Activated T-cell treated with anti-CD3 and anti-CD28 coated beads, Interleukin-2, amount 50 U/mL, for 24 hours (primary cell): ENCODE measurements around the gene LRRFIP1.
"Not testable (repeated sequence)": the region's sequence is repeated elsewhere in the genome, so short reads cannot be mapped to it uniquely, and the experiment has no call there.

ENCODE experiments used
- DNase-seq: peaks from one replicate; pipeline ENCODE4 v3.0.0-alpha.2; 2020
- H3K27ac Mint-ChIP-seq: 2 replicates; pipeline ENCODE4 v1.8.0; 2020; ENCODE audit warnings: mild to moderate bottlenecking, mixed read lengths
- H3K27me3 Mint-ChIP-seq: 2 replicates; pipeline ENCODE4 v1.8.0; 2020; ENCODE audit warnings: mixed read lengths
- H3K36me3 Mint-ChIP-seq: 2 replicates; pipeline ENCODE4 v1.8.0; 2020; ENCODE audit warnings: low read depth, mixed read lengths
- H3K4me1 Mint-ChIP-seq: 2 replicates; pipeline ENCODE4 v1.8.0; 2020; ENCODE audit warnings: low read depth, mixed read lengths
- H3K4me3 Mint-ChIP-seq: 2 replicates; pipeline ENCODE4 v1.8.0; 2020; ENCODE audit warnings: mild to moderate bottlenecking, moderate library complexity, mixed read lengths
- H3K9me3 Mint-ChIP-seq: 2 replicates; pipeline ENCODE4 v1.8.0; 2020; ENCODE audit warnings: mixed read lengths

The LRRFIP1 gene

DNA sequence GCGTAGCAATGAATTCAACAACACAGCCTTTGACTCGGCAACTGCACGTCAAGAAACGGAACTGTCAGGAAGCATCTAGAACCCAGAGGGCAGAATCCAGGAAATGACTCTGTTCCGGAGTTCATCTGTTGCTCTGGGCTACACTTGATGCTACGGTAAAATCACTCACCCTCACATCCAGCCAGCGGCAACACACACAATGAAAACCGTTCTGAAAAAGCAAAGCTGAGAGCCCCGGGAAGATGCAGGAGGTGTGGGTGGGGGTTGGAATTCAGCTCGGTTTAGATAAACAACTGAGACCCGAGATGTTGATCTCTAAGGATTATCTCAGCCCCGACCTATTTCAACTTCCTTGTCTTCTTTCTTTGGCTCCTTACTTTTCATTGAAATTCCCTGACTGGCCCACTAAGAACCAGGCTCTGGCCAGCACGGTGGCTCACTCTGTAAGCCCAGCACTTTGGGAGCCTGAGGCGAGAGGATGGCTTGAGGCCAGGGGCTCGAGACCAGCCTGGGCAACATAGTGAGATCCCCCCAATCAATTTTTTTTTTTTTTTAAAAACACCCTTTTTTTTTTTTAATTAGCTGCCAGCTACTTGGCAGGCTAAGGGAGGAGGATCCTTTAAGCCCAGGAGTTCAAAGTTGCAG is 23.5 kb upstream of the LRRFIP1 start:
- peak; percentile 57 for DNase-seq
- H3K36me3 Mint-ChIP-seq: no peaks in the 10 kb centered on the region
- H3K4me1 Mint-ChIP-seq: peaks cover 21% of the 10 kb centered on the region
- no peaks in the 10 kb centered on the region for H3K9me3 Mint-ChIP-seq
- no peaks in the 10 kb centered on the region for H3K27me3 Mint-ChIP-seq
- H3K27ac Mint-ChIP-seq: peak overlapping the region; percentile 76
- no peak overlapping the region for H3K4me3 Mint-ChIP-seq

DNA sequence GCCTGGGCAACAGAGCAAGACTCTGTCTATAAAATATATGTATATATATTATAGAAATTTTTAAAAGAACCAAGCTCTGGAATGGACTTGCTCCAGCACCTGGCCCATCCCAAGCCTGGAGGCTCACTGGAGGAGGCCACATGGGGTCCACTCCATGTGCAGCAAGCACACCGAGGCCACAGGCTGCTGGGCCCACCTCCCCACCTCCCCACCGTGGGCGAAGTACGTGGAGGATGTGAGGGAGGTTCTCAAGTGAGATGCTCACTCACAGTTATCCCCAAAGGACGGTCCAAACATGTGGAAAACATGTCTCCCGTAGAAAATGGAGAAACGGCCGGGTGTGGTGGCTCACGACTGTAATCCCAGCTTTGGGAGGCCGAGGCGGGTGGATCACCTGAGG is 23.0 kb upstream of the LRRFIP1 start:
- Mint-ChIP-seq H3K9me3 (no peaks in the 10 kb centered on the region), H3K36me3 (no peaks in the 10 kb centered on the region), H3K27ac (no peak overlapping the region), H3K27me3 (no peaks in the 10 kb centered on the region), H3K4me1 (peaks cover 21% of the 10 kb centered on the region), H3K4me3 (no peak overlapping the region)
- no peak for DNase-seq

DNA sequence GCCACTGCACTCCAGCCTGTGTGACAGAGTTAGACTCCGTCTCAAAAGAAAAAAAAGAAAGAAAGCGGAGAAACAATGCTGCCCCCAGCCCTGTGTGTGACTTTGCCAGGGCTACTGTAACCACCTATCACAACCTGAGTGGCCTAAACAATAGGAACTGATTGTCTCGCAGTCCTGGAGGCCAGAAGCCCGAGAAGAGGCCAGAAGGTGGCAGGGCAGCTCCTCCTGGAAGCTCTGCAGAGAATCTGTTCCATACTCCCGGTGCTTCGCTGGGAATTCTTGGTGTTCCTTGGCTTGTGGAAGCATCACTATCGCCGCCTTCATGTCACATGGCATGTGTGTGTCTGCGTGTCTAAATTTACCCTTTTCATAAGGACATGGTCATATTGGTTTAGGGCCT is 22.4 kb upstream of the LRRFIP1 start:
- no peak overlapping the region for H3K4me3 Mint-ChIP-seq

DNA sequence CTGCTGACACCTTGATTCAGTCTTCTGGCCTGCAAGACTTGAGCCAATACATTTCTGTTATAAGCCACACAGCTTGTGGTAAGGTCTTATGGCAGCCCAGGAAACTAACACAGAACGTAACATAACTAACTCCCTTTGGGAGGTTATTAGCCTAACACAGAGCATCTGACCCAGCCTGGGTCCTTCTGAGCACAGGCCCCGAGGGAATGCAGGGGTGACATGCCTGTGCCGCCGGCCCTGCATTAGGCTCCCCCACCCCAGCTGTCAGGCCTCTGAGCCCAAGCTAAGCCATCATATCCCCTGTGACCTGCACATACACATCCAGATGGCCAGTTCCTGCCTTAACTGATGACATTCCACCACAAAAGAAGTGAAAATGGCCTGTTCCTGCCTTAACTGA is 20.9 kb upstream of the LRRFIP1 start:
- H3K4me3 Mint-ChIP-seq, H3K27ac Mint-ChIP-seq, DNase-seq, H3K36me3 Mint-ChIP-seq, H3K27me3 Mint-ChIP-seq, H3K9me3 Mint-ChIP-seq: not testable (repeated sequence)
- peaks cover 21% of the 10 kb centered on the region for H3K4me1 Mint-ChIP-seq

More for the DNA sequence above, 22.4 kb upstream of the LRRFIP1 start:
- Mint-ChIP-seq H3K27me3 (no peaks in the 10 kb centered on the region), H3K4me1 (peaks cover 21% of the 10 kb centered on the region), H3K36me3 (no peaks in the 10 kb centered on the region), H3K27ac (no peak overlapping the region), H3K9me3 (no peaks in the 10 kb centered on the region)
- no peak for DNase-seq

DNA sequence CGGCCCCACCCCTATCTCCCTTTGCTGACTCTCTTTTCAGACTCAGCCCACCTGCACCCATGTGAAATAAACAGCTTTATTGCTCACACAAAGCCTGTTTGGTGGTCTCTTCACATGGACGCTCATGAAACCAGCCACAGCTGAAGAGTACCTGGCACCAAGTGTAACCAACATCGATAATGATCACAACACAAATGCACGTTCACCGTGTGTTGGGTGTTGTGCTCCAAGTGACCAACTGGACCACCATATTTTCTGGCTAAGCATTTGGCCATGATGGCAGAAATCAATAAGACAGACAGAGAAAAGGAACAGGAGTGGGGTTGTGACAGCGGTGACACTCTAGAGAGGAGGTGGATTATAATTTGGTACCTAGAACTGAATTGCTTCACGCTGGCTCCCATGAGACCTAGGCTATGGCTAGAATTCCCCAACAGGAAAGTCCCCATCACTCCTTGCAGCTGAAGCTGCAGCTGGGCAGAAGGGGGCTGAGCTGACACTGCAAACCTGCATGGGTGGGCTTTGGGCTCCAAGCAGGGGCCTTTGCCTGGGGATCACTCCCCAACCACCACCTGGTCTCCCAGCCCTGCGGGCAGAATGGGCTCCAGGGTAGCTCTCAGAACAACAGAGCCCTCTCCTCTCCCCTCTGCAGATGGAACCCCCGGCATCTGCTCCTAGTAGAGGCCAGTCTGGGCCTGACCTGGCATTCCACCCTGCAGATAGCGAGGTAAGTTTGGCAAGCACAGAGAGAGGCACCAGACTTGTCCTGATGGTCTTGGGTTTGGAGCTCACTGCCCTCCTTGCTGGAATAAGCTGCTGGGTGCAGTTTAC is 14.6 kb upstream of the LRRFIP1 start:
- H3K27ac Mint-ChIP-seq: no peak overlapping the region
- H3K9me3 Mint-ChIP-seq: no peaks in the 10 kb centered on the region
- peaks cover 22% of the 10 kb centered on the region for H3K4me1 Mint-ChIP-seq
- H3K36me3 Mint-ChIP-seq: no peaks in the 10 kb centered on the region
- H3K4me3 Mint-ChIP-seq: no peak overlapping the region
- H3K27me3 Mint-ChIP-seq: no peaks in the 10 kb centered on the region
- DNase-seq: no peak

DNA sequence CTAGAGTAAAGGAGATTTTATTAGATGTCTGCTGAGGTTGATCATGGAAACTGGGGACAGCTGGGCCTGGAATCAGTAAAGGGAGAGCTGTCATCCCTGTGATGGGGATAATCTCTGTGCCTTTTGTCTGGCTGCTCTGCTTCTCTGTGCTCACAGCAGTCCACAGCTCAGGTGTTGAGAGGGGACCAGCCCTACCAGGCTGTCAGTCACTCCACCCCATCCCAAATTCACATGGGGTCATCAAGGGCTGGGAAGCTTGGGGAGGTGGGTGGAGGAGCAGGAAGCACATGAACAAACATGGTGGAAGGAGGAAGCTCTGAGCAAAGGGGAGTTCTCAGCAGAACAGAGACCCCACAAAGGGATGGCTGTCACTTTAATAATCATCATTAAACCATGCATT is 13.7 kb upstream of the LRRFIP1 start:
- Mint-ChIP-seq H3K4me3 (no peak overlapping the region), H3K4me1 (peaks cover 31% of the 10 kb centered on the region), H3K27me3 (no peaks in the 10 kb centered on the region), H3K9me3 (no peaks in the 10 kb centered on the region), H3K36me3 (no peaks in the 10 kb centered on the region), H3K27ac (no peak overlapping the region)
- no peak for DNase-seq

DNA sequence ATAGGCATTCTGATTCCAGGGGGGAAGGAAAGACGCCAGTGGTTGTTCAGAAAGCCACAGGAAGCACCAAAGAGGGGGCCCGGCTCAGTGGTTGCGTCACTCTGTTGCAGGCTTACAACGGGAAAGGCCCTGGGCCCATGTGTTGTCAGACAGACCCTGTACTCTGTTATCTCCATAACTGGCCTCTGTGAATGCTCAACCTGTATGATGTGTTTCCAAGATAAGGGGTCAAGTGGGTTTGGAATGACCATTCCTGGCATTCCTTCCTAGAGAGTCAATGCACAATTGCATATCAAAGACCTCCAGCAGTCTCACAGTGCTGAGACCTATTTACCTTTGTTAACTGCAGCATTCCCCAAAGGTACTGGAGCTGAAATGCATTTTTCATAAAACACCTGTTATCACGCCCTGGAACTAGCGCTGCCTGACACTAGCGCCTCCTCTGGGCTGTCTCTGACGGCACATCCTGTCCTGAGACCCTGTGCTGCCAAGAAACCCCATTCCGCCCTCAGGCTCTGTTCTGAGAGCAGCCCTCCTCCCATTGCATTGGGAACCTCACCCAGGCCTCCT is 13.2 kb upstream of the LRRFIP1 start:
- Mint-ChIP-seq H3K9me3 (no peaks in the 10 kb centered on the region), H3K27ac (no peak overlapping the region), H3K36me3 (no peaks in the 10 kb centered on the region), H3K27me3 (no peaks in the 10 kb centered on the region), H3K4me1 (peaks cover 31% of the 10 kb centered on the region), H3K4me3 (no peak overlapping the region)
- no peak for DNase-seq

DNA sequence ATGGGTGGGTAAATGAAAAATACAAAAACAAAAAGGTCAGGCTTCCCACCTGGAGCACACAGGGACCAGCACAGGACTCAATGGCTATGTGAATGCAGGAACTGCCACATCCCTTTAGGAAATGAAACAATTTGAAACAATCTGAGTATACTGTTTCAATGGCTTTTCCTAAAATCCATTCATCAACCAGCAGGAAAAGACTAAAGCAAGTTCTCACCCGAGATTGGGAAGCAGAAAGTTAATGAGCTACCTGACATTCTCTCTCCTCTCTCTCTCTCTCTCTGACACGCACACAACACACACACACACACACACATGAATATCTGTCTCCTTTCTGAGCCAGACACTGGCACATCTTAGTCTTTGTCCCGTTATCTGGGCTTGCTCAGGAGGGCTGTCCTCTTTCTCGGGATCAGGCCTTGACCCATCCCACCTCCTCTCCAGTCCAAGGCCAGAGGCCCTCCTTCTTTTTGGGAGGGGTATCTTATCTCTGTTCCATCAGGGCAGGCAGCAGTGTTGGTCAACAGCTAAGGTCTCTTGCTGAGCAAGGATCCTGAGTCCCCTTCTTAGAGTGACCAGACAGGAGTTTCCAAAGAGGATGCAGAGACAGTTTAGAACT is 11.6 kb upstream of the LRRFIP1 start:
- Mint-ChIP-seq H3K36me3 (no peaks in the 10 kb centered on the region), H3K9me3 (no peaks in the 10 kb centered on the region), H3K27ac (no peak overlapping the region), H3K4me1 (peaks cover 31% of the 10 kb centered on the region), H3K27me3 (no peaks in the 10 kb centered on the region), H3K4me3 (no peak overlapping the region)
- no peak for DNase-seq

DNA sequence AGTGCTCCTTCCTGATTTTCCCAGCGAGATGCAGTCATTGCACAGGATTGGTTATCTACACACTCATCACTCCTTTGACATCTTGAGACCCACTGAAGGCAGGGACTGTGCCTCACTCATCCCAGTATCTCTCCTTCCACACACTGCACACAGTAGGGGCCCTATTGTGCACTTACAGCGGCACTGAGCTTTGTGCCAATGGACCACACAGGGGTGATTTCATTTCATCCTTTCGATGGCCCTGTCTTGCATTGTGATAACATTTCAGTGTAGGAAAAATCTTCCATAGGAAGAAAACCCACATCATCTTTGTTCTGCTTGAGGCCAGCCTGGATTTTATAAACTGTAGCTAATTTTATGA is 11.0 kb upstream of the LRRFIP1 start:
- no peak for DNase-seq

DNA sequence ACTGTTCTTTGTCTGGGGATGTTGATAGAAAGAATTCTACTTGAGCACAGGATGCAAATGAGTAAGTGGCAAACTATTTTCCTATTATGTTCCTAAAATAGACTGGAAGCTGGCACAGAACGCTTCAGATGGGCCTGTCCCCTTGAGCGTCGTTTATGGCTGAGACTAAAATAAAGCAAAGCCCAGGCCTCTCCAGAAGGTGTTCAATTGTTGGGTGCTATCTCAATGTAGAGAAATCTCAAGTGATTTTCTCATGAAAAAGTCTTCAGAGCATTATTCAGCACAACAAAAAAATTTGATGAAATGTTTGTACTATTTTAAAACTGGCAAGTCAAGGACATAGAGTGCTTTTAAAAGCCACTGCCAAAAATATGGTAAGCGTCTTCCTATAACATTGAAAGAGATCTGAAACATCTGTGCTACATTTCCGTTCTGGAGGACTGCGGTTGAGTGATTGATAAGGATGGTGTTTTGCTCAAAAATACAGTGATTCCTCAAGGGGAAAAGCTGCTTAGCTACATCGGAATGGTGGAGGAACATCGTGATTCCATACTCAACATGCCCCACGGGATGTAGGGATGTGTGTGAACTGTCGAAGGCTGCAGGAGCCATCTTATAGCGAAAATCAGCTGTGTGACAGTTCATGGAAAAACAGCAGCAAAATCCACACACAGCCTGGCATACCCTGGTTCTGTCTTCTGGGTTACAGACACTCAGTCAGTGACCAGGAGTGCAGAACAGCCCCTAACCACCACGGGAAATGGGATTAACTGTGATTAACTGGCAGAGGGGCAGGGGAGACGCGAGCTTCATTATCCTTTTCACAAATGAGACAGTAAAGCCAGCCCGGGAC is 10.4 kb upstream of the LRRFIP1 start:
- Mint-ChIP-seq H3K9me3 (no peaks in the 10 kb centered on the region), H3K4me3 (no peak overlapping the region), H3K36me3 (no peaks in the 10 kb centered on the region), H3K4me1 (peaks cover 31% of the 10 kb centered on the region), H3K27me3 (no peaks in the 10 kb centered on the region), H3K27ac (no peak overlapping the region)
- no peak for DNase-seq

More for the DNA sequence above, 11.0 kb upstream of the LRRFIP1 start:
- Mint-ChIP-seq H3K36me3 (no peaks in the 10 kb centered on the region), H3K27ac (no peak overlapping the region), H3K4me1 (peaks cover 31% of the 10 kb centered on the region), H3K27me3 (no peaks in the 10 kb centered on the region), H3K4me3 (no peak overlapping the region), H3K9me3 (no peaks in the 10 kb centered on the region)

DNA sequence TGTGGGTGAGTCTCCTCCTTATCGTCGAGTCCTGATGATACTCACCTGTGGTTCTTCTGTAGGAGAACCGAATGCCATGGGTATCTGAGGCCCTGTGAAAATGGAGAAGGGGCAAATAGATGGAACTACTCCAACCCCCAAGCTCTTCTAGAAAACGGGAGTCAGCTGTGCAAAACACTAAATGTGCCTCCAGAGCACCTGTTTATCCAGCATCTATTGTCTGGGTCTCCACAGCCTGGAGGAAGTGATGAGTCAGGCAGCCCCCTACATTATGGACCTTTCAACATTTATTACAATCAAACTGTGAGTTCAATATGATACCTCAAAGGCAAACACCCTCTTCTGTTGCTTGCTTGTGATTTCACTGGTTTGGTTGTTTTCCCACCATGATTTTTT is 9.8 kb upstream of the LRRFIP1 start:
- peaks cover 31% of the 10 kb centered on the region for H3K4me1 Mint-ChIP-seq
- no peaks in the 10 kb centered on the region for H3K9me3 Mint-ChIP-seq
- no peak for DNase-seq
- H3K27me3 Mint-ChIP-seq: no peaks in the 10 kb centered on the region
- no peak overlapping the region for H3K4me3 Mint-ChIP-seq
- no peaks in the 10 kb centered on the region for H3K36me3 Mint-ChIP-seq
- H3K27ac Mint-ChIP-seq: no peak overlapping the region

DNA sequence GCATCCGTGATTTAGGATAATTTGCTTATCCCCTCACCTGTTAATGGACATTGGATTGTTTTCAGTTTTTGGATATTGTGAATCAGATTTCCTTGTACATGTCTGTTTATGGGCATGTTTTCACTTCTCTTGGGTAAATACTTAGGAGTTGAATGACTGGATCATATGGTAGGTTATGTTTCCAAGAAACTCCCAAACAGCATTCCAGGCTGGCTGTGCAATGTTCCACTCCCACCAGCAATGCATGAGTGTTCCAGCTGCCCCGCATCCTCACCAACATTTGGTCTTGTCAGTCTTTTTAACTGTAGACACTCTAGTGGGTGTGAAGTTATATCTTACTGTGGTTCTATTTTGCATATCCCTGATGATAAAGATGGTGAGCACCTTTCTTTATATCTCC is 8.9 kb upstream of the LRRFIP1 start:
- DNase-seq: no peak
- no peaks in the 10 kb centered on the region for H3K36me3 Mint-ChIP-seq
- H3K4me3 Mint-ChIP-seq: no peak overlapping the region
- H3K27ac Mint-ChIP-seq: no peak overlapping the region
- H3K4me1 Mint-ChIP-seq: peaks cover 31% of the 10 kb centered on the region
- no peaks in the 10 kb centered on the region for H3K27me3 Mint-ChIP-seq
- no peaks in the 10 kb centered on the region for H3K9me3 Mint-ChIP-seq

DNA sequence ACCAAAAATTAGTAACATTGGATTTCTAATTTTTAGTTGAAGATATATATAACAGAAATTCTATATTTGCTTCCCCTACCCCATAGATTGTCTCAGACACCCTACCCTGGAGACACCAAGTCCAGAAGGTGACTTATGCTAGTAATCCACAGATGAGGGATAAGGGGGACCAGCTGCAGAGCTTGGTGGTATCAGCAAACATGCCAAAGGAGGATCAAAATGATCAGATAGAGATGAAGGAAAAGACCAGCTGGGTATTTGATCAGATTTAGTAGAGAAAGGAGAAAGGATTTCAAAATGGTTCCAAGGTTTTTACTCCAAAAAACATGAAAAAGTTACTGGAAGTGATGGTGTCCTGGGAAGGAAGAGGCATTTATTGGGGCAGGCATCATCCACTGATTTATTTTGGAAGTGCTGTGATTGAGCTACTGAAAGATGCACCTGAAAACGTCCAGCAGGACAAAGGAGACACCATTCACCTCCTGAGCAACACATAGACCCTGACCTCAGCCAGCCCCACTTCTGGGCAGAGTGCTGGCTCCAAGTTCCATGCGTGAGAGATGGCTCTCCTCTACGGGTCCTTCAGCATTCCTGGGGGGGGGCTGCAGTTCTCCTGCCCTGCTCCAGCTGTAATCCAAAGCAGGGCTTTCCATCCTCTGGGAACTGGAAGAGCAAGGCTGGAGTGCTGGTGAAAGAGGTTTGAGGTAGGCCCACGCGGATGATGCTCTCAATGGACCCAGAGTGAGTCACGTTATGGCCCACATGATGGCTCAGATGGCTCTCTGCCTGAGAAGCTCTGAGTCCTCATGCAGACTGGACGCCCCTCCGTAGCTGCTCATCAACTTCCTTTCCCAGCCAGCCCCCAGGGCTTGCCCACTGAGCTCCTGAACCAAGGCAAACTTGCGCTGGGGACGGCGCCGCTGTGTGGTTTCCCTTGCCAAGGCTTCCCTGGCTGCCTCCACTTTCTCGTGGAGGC is 3.7 kb upstream of the LRRFIP1 start:
- Mint-ChIP-seq H3K4me1 (peaks cover 12% of the 10 kb centered on the region), H3K27me3 (peaks cover 28% of the 10 kb centered on the region), H3K9me3 (no peaks in the 10 kb centered on the region), H3K36me3 (no peaks in the 10 kb centered on the region), H3K4me3 (no peak overlapping the region), H3K27ac (no peak overlapping the region)
- no peak for DNase-seq
